Measurements from ENCODE around the gene KLHL40. TPM values are rescaled to one million over a fixed set of nuclear protein-coding genes. Genes with fewer than 3 reads are reported as not detected.

The KLHL40 gene
- total and polyA plus RNA-seq, 2 experiments from 2014 or later: not detected

GRCh38 chr3:42678447-42678846 lies 6.9 kb upstream of the KLHL40 start:
- Histone ChIP-seq H4K20me1 (ENCODE audit: insufficient read depth, poor library complexity, severe bottlenecking) (no peaks in the 10 kb centered on the region), H3K4me1 (ENCODE audit: insufficient read depth) (no peaks in the 10 kb centered on the region), H3K9me2 (replicated peaks; ENCODE audit: insufficient read depth) (no peaks in the 10 kb centered on the region), H3K9me3 (ENCODE audit: low read depth) (no peaks in the 10 kb centered on the region), H3K27ac (no peak overlapping the region), H2AFZ (no peak overlapping the region), H3K4me3 (no peak overlapping the region), H3K36me3 (replicated peaks; ENCODE audit: insufficient read depth, low read depth) (no peaks in the 10 kb centered on the region), H3K79me2 (no peaks in the 10 kb centered on the region), H3K27me3 (no peaks in the 10 kb centered on the region), H3K4me2 (no peak overlapping the region)
- TF ChIP-seq EZH2phosphoT487 (IDR thresholded peaks at IDR 0.05; ENCODE audit: low read depth, severe bottlenecking, unreplicated experiment) (no peak), EZH2 (IDR thresholded peaks at IDR 0.05; ENCODE audit: borderline replicate concordance) (no peak)
- TF ChIP-seq, protein P1, sequence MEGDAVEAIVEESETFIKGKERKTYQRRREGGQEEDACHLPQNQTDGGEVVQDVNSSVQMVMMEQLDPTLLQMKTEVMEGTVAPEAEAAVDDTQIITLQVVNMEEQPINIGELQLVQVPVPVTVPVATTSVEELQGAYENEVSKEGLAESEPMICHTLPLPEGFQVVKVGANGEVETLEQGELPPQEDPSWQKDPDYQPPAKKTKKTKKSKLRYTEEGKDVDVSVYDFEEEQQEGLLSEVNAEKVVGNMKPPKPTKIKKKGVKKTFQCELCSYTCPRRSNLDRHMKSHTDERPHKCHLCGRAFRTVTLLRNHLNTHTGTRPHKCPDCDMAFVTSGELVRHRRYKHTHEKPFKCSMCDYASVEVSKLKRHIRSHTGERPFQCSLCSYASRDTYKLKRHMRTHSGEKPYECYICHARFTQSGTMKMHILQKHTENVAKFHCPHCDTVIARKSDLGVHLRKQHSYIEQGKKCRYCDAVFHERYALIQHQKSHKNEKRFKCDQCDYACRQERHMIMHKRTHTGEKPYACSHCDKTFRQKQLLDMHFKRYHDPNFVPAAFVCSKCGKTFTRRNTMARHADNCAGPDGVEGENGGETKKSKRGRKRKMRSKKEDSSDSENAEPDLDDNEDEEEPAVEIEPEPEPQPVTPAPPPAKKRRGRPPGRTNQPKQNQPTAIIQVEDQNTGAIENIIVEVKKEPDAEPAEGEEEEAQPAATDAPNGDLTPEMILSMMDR (IDR thresholded peaks at IDR 0.05; ENCODE audit: poor library complexity): no peak
- WGBS (ENCODE audit: low lambda C conversion rate, missing lambda C conversion rate): 79% methylated on average over 2 of the region's 2 CpGs
- no peak for DNase-seq (ENCODE audit: low spot score)

- TF ChIP-seq EZH2phosphoT487 (IDR thresholded peaks at IDR 0.05; ENCODE audit: low read depth, severe bottlenecking, unreplicated experiment): no peak
- TF ChIP-seq EZH2 (IDR thresholded peaks at IDR 0.05; ENCODE audit: borderline replicate concordance): no peak
- TF ChIP-seq, protein P1 (IDR thresholded peaks at IDR 0.05; ENCODE audit: poor library complexity): no peak
- Histone ChIP-seq H2AFZ (no peak overlapping the region), H3K4me2 (no peak overlapping the region), H3K79me2 (no peaks in the 10 kb centered on the region), H3K4me1 (ENCODE audit: insufficient read depth) (peaks cover 5% of the 10 kb centered on the region), H3K9me3 (ENCODE audit: low read depth) (no peaks in the 10 kb centered on the region), H3K9me2 (replicated peaks; ENCODE audit: insufficient read depth) (no peaks in the 10 kb centered on the region), H3K4me3 (no peak overlapping the region), H3K27ac (no peak overlapping the region), H4K20me1 (ENCODE audit: insufficient read depth, poor library complexity, severe bottlenecking) (no peaks in the 10 kb centered on the region), H3K36me3 (replicated peaks; ENCODE audit: insufficient read depth, low read depth) (no peaks in the 10 kb centered on the region), H3K27me3 (no peaks in the 10 kb centered on the region)
- 86% methylated on average over 1 of the region's 1 CpG for WGBS (ENCODE audit: low lambda C conversion rate, missing lambda C conversion rate)
- DNase-seq (ENCODE audit: low spot score): no peak
These were observed 5.1 kb upstream of the KLHL40 start for GRCh38 chr3:42680271-42680670.

- Histone ChIP-seq H3K79me2 (no peaks in the 10 kb centered on the region), H3K4me1 (ENCODE audit: insufficient read depth) (peaks cover 5% of the 10 kb centered on the region), H3K9me2 (replicated peaks; ENCODE audit: insufficient read depth) (no peaks in the 10 kb centered on the region), H3K27ac (no peak overlapping the region), H3K27me3 (no peaks in the 10 kb centered on the region), H3K4me2 (no peak overlapping the region), H4K20me1 (ENCODE audit: insufficient read depth, poor library complexity, severe bottlenecking) (no peaks in the 10 kb centered on the region), H3K9me3 (ENCODE audit: low read depth) (no peaks in the 10 kb centered on the region), H3K36me3 (replicated peaks; ENCODE audit: insufficient read depth, low read depth) (no peaks in the 10 kb centered on the region), H3K4me3 (no peak overlapping the region), H2AFZ (no peak overlapping the region)
- no peak for TF ChIP-seq EZH2 (IDR thresholded peaks at IDR 0.05; ENCODE audit: borderline replicate concordance)
- TF ChIP-seq, protein P1 (IDR thresholded peaks at IDR 0.05; ENCODE audit: poor library complexity): no peak
- TF ChIP-seq EZH2phosphoT487 (IDR thresholded peaks at IDR 0.05; ENCODE audit: low read depth, severe bottlenecking, unreplicated experiment): no peak
- 82% methylated on average over 4 of the region's 4 CpGs for WGBS (ENCODE audit: low lambda C conversion rate, missing lambda C conversion rate)
- no peak for DNase-seq (ENCODE audit: low spot score)
These were observed 4.5 kb upstream of the KLHL40 start for GRCh38 chr3:42680806-42681205.
